ENCODE results near the gene TRMT6.

The TRMT6 gene

DNA sequence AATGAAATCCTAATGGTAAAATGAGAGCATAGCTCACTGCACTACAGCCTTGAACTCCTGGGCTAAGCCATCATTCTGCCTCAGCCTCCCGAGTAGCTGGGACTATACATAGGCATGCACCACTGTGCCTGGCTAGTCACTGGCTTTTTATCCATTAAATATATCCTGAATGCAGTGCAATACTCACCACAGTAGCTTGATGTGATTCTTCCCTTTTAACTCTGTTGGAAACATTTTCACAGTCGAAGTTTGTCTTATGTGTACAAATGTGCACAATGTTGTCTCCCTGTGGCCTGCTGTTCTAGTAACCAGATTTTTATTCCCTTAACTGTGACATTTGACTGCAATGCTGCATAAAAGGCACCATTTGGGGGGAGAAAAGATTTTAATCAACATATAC is 56.7 kb downstream of the TRMT6 start:
- no peak for DNase-seq

DNA sequence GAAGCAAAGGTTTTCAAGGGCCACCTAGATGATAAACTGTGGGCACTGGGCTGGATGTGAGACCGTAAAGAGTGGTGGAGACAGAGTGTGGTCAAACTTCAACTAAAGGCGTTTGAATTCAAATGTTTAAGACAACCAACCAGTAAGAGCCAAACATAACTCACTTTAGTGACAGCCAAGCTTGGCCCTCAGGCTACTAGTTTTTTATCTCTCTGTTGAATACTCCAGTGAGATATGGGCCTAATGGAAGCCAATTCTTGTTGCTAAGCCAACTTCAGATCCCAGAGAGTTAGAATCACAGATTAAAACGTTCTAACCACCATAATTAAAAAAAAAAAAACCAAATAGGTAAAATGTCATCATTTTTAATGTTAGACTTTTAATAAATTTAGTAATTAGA is 57.3 kb downstream of the TRMT6 start:
- no peak for DNase-seq

- DNase-seq = no peak
Measured at GRCh38 chr20:5890773-5891441, 59.4 kb downstream of the TRMT6 start.

GRCh38 chr20:5888041-5888440 is 62.3 kb downstream of the TRMT6 start:
- DNase-seq = no peak

DNA sequence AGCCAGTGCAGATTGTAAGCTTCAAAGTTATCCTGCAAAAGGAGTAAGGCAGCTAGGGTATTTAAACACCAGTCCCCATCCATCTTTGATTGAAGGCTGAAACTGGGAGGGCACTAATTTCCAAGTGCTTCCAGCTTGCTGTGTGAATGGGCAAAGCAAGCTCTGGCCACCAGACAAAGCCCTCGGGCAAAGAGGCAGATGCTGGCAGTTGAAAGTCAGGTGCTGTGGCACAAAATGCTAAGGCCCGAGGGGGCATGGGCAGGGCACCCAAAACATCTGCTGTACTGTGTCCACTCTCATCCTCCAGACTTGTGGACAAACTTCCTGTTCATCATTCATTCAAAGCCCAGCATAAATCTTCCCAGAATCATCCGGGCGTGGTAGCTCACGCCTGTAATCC is 62.9 kb downstream of the TRMT6 start:
- no peak for DNase-seq

Data from left hindlimb (tissue), 1 donor.